ENCODE results near the gene RBKS.

- no peak for TF ChIP-seq CTCF (IDR thresholded peaks at IDR 0.05; ENCODE audit: low read depth, low read length)
- no peak for TF ChIP-seq EZH2phosphoT487 (IDR thresholded peaks at IDR 0.05; ENCODE audit: low read depth)
Measured at GRCh38 chr2:27912512-27912911, 22.3 kb upstream of the RBKS start.
